A673 (cell line): ENCODE results near the gene MYRF. TPM values are rescaled to one million over a fixed set of nuclear protein-coding genes. Genes with fewer than 3 reads are reported as not detected.
A peak's percentile ranks its signal among the peaks of the same experiment; 100 is the strongest.

ENCODE experiments used
- BruUV-seq: library from RNA; stranded (reverse); fragments of 400-500 nt; replicated peaks from 2 replicates; lab custom pipeline; 2021; lab: Mats Ljungman, UMichigan
- CTCF ChIA-PET: fragments of 300-600 bp; sonication (Branson Sonifier 250); formaldehyde crosslinking; loops from one replicate; lab custom pipeline; 2022; ENCODE audit warnings: antibody characterized with exemption; lab: Charles Lee
- POLR2A ChIA-PET: fragments of 300-600 bp; sonication (Branson Sonifier 250); formaldehyde crosslinking; loops from one replicate; lab custom pipeline; 2022; ENCODE audit warnings: antibody characterized with exemption; ENCODE audit not compliant: low non-redundant PET; lab: Charles Lee
- DNase-seq: peaks from one replicate; pipeline ENCODE4 v3.0.0-alpha.2; 2015; ENCODE audit warnings: low spot score
- H3K27ac ChIP-seq: fragments of 200-600 bp; sonication (generic); 2 replicates; pipeline ENCODE4 v1.5.1; 2016; ENCODE audit warnings: mixed run types, low read depth, mild to moderate bottlenecking, mixed read lengths, antibody characterized with exemption, low read length; ENCODE audit not compliant: poor library complexity, severe bottlenecking
- H3K27me3 ChIP-seq: fragments of 200-600 bp; sonication (generic); replicated peaks from 2 replicates; pipeline ENCODE4 v1.6.1; 2017; ENCODE audit warnings: mixed run types, low read depth, mild to moderate bottlenecking, mixed read lengths, antibody characterized with exemption, low read length; ENCODE audit not compliant: insufficient read depth, poor library complexity
- H3K36me3 ChIP-seq: fragments of 200-600 bp; sonication (generic); 2 replicates; pipeline ENCODE4 v1.6.1; 2016; ENCODE audit warnings: mixed run types, mild to moderate bottlenecking, mixed read lengths, antibody characterized with exemption, low read length; ENCODE audit not compliant: insufficient read depth, poor library complexity, severe bottlenecking
- H3K4me1 ChIP-seq: fragments of 200-600 bp; sonication (generic); 2 replicates; pipeline ENCODE4 v1.6.1; 2017; ENCODE audit warnings: mixed run types, mild to moderate bottlenecking, mixed read lengths, antibody characterized with exemption, low read length; ENCODE audit not compliant: insufficient read depth, poor library complexity, severe bottlenecking
- H3K4me3 ChIP-seq: fragments of 200-600 bp; sonication (generic); 2 replicates; pipeline ENCODE4 v1.5.1; 2016; ENCODE audit warnings: low read depth, mixed run types, mild to moderate bottlenecking, mixed read lengths, low read length; ENCODE audit not compliant: poor library complexity, severe bottlenecking
- H3K9me3 ChIP-seq: fragments of 200-600 bp; sonication (generic); 2 replicates; pipeline ENCODE4 v1.6.1; 2016; ENCODE audit warnings: mixed run types, low read depth, mild to moderate bottlenecking, mixed read lengths, antibody characterized with exemption, low read length; ENCODE audit not compliant: poor library complexity, severe bottlenecking
- CTCF ChIP-seq: fragments of 300-800, 200-600 bp; sonication (generic); conservative IDR thresholded peaks from 2 replicates; pipeline ENCODE4 v1.5.1; 2017; ENCODE audit warnings: low read depth, mild to moderate bottlenecking, antibody characterized with exemption, low read length, moderate library complexity, mixed read lengths
- EZH2 ChIP-seq: fragments of 200-600 bp; sonication (generic); IDR thresholded peaks from 2 replicates; pipeline ENCODE4 v1.6.1; 2017; ENCODE audit warnings: borderline replicate concordance, low read depth, mild to moderate bottlenecking, mixed read lengths, antibody characterized with exemption, low read length; ENCODE audit not compliant: poor library complexity, severe bottlenecking
- intact Hi-C: fragments of 100-400 bp; cut with micrococcal nuclease; formaldehyde crosslinking; loops from one replicate; pipeline ENCODE4 v1.10.0; 2022; ENCODE audit not compliant: unreplicated experiment
- total RNA-seq: library from RNA; stranded (reverse); gene quantifications from 2 replicates; pipeline ENCODE4 v1.2.3, GENCODE V29; 2021

Gene MYRF
- total RNA-seq, 1 experiment from 2014 or later = 11.2 TPM

- intact Hi-C loops = no loop called here
- Histone ChIP-seq H3K4me1 (peaks cover 16% of the 10 kb centered on the region), H3K36me3 (peaks cover 62% of the 10 kb centered on the region), H3K9me3 (no peaks in the 10 kb centered on the region), H3K27me3 (no peaks in the 10 kb centered on the region), H3K4me3 (peak within 1 kb of the TSS; percentile 100), H3K27ac (peak within 1 kb of the TSS; percentile 100)
- BruUV-seq = no TSS peak
- DNase-seq = peak; percentile 98
- ChIA-PET CTCF (interaction anchor here (0.6 to 1.2 kb wide), 4 partner anchors 24 to 888 kb away, joined by 3 to 4 read pairs (median 4); partner anchors contain the start of gene FADS1), POLR2A (no interaction called here)
- TF ChIP-seq EZH2 (no peak), CTCF (no peak)
Measured at GRCh38 chr11:61792310-61793082, 40.1 kb downstream of the MYRF start, which contains the start of the genes FEN1 and TMEM258. FEN1 (plus strand) TSS chr11:61792911; CDS start chr11:61795362, 2,451 bp downstream. TMEM258 (minus strand) TSS chr11:61792599; CDS start chr11:61792558, 41 bp downstream.

GRCh38 chr11:61793083-61793828, 40.8 kb downstream of the MYRF start:
- peak overlapping the region; percentile 100 for H3K4me3 ChIP-seq
- peak overlapping the region; percentile 100 for H3K27ac ChIP-seq
- CTCF ChIA-PET = interaction anchor here (0.6 to 1.2 kb wide), 4 partner anchors 23 to 888 kb away, joined by 3 to 4 read pairs (median 4); partner anchors contain the start of gene FADS1
- peaks cover 17% of the 10 kb centered on the region for H3K4me1 ChIP-seq
- BruUV-seq = TSS peak; percentile 45
- intact Hi-C loops = no loop called here
- H3K9me3 ChIP-seq = no peaks in the 10 kb centered on the region
- POLR2A ChIA-PET = no interaction called here
- H3K27me3 ChIP-seq = no peaks in the 10 kb centered on the region
- TF ChIP-seq EZH2 (no peak), CTCF (no peak)
- DNase-seq = no peak
- peaks cover 61% of the 10 kb centered on the region for H3K36me3 ChIP-seq

GRCh38 chr11:61793829-61794204, 41.4 kb downstream of the MYRF start:
- POLR2A ChIA-PET = interaction anchor here (0.6 kb wide), 1 partner anchor 14 kb away, joined by 3 read pairs; no protein-coding TSS in a partner anchor
- peak; percentile 33 for DNase-seq

More at GRCh38 chr11:61793829-61794204, 41.4 kb downstream of the MYRF start:
- Histone ChIP-seq H3K4me1 (peaks cover 21% of the 10 kb centered on the region), H3K27ac (peak overlapping the region; percentile 100), H3K27me3 (no peaks in the 10 kb centered on the region), H3K4me3 (peak overlapping the region; percentile 100), H3K9me3 (no peaks in the 10 kb centered on the region), H3K36me3 (peaks cover 61% of the 10 kb centered on the region)
- BruUV-seq = no TSS peak
- TF ChIP-seq CTCF = no peak
- intact Hi-C loops = no loop called here
- CTCF ChIA-PET = interaction anchor here (1.2 kb wide), 1 partner anchor 23 kb away, joined by 4 read pairs; the partner anchor contains the start of gene FADS1
